H9 (cell line): ENCODE data around the gene ASB15. TPM values are rescaled to one million over a fixed set of nuclear protein-coding genes. Genes with fewer than 3 reads are reported as not detected.

Source experiments
- DNase-seq: peaks from one replicate; pipeline ENCODE4 v3.0.0-alpha.2; 2017
- H2AFZ ChIP-seq: one replicate; pipeline ENCODE4 v1.6.1; 2013; ENCODE audit warnings: mild to moderate bottlenecking, low read length, control low read depth, moderate library complexity
- H2AK5ac ChIP-seq: 2 replicates; pipeline ENCODE4 v1.6.1; 2013; ENCODE audit warnings: low read length, control low read depth, mixed read lengths; ENCODE audit not compliant: insufficient read length
- H2BK120ac ChIP-seq: one replicate; pipeline ENCODE4 v1.6.1; 2013; ENCODE audit warnings: low read depth, mild to moderate bottlenecking, low read length, control low read depth, inconsistent platforms; ENCODE audit not compliant: poor library complexity, severe bottlenecking
- H2BK12ac ChIP-seq: 2 replicates; pipeline ENCODE4 v1.6.1; 2013; ENCODE audit warnings: low read length, control low read depth, mixed read lengths, low read depth; ENCODE audit not compliant: insufficient read length
- H2BK15ac ChIP-seq: 2 replicates; pipeline ENCODE4 v1.6.1; 2013; ENCODE audit warnings: low read depth, low read length, control low read depth
- H2BK20ac ChIP-seq: one replicate; pipeline ENCODE4 v1.6.1; 2013; ENCODE audit warnings: low read depth, mild to moderate bottlenecking, low read length, control low read depth, inconsistent platforms; ENCODE audit not compliant: poor library complexity, severe bottlenecking
- H2BK5ac ChIP-seq: 2 replicates; pipeline ENCODE4 v1.6.1; 2013; ENCODE audit warnings: low read length, control low read depth, mixed read lengths; ENCODE audit not compliant: insufficient read length
- H3K14ac ChIP-seq: 2 replicates; pipeline ENCODE4 v1.6.1; 2013; ENCODE audit warnings: low read length, control low read depth; ENCODE audit not compliant: insufficient read depth
- H3K18ac ChIP-seq: 2 replicates; pipeline ENCODE4 v1.6.1; 2013; ENCODE audit warnings: low read depth, mild to moderate bottlenecking, mixed read lengths, low read length, control low read depth; ENCODE audit not compliant: insufficient read length
- H3K23ac ChIP-seq: 2 replicates; pipeline ENCODE4 v1.6.1; 2013; ENCODE audit warnings: low read length, control low read depth, mixed read lengths, low read depth; ENCODE audit not compliant: insufficient read length
- H3K23me2 ChIP-seq: 2 replicates; pipeline ENCODE4 v1.6.1; 2013; ENCODE audit warnings: low read depth, mild to moderate bottlenecking, mixed read lengths, low read length, control low read depth; ENCODE audit not compliant: insufficient read length, poor library complexity, severe bottlenecking
- H3K27ac ChIP-seq: 2 replicates; pipeline ENCODE4 v1.5.1; 2013; ENCODE audit warnings: low read length, control low read depth, mixed read lengths, low read depth; ENCODE audit not compliant: insufficient read length
- H3K27me3 ChIP-seq: 2 replicates; pipeline ENCODE4 v1.6.1; 2013; ENCODE audit warnings: low read length, control low read depth, inconsistent platforms; ENCODE audit not compliant: insufficient read depth
- H3K4ac ChIP-seq: 2 replicates; pipeline ENCODE4 v1.6.1; 2013; ENCODE audit warnings: low read depth, mild to moderate bottlenecking, control low read depth, inconsistent platforms, low read length, moderate library complexity
- H3K4me1 ChIP-seq: 2 replicates; pipeline ENCODE4 v1.6.1; 2013; ENCODE audit warnings: low read length, control low read depth, inconsistent platforms; ENCODE audit not compliant: insufficient read depth
- H3K4me2 ChIP-seq: 2 replicates; pipeline ENCODE4 v1.6.1; 2013; ENCODE audit warnings: low read length, control low read depth, mixed read lengths; ENCODE audit not compliant: insufficient read length, insufficient read depth
- H3K56ac ChIP-seq: 2 replicates; pipeline ENCODE4 v1.6.1; 2013; ENCODE audit warnings: low read depth, mild to moderate bottlenecking, mixed read lengths, low read length, control low read depth; ENCODE audit not compliant: insufficient read length
- H3K79me1 ChIP-seq: 2 replicates; pipeline ENCODE4 v1.6.1; 2013; ENCODE audit warnings: low read depth, mild to moderate bottlenecking, moderate library complexity, low read length, control low read depth, inconsistent platforms; ENCODE audit not compliant: insufficient read depth, poor library complexity, severe bottlenecking
- H3K79me2 ChIP-seq: 2 replicates; pipeline ENCODE4 v1.6.1; 2013; ENCODE audit warnings: low read length, control low read depth, inconsistent platforms; ENCODE audit not compliant: insufficient read depth
- H3K9ac ChIP-seq: 2 replicates; pipeline ENCODE4 v1.6.1; 2013; ENCODE audit warnings: low read length, control low read depth, mixed read lengths; ENCODE audit not compliant: insufficient read length; ENCODE audit errors: extremely low read depth
- H3K9me3 ChIP-seq: one replicate; pipeline ENCODE4 v1.6.1; 2013; ENCODE audit warnings: low read depth, low read length, inconsistent platforms; ENCODE audit not compliant: control insufficient read depth
- H3T11ph ChIP-seq: one replicate; pipeline ENCODE4 v1.6.1; 2013; ENCODE audit warnings: mild to moderate bottlenecking, low read length, control low read depth, inconsistent platforms
- H4K20me1 ChIP-seq: one replicate; pipeline ENCODE4 v1.6.1; 2013; ENCODE audit not compliant: control insufficient read depth, insufficient read length, insufficient read depth
- H4K5ac ChIP-seq: 2 replicates; pipeline ENCODE4 v1.6.1; 2013; ENCODE audit warnings: low read depth, mild to moderate bottlenecking, mixed read lengths, low read length, control low read depth; ENCODE audit not compliant: insufficient read length
- H4K8ac ChIP-seq: replicated peaks from 2 replicates; pipeline ENCODE4 v1.6.1; 2013; ENCODE audit warnings: low read length, control low read depth, mixed read lengths, low read depth; ENCODE audit not compliant: insufficient read length
- H4K91ac ChIP-seq: 2 replicates; pipeline ENCODE4 v1.6.1; 2013; ENCODE audit warnings: low read depth, mild to moderate bottlenecking, moderate library complexity, mixed read lengths, low read length, control low read depth; ENCODE audit not compliant: insufficient read length
- H3K27ac Mint-ChIP-seq, 3 experiments: 2 replicates in 2 of 3; 3 replicates in 1 of 3; pipeline ENCODE4 v1.8.0; 2020 to 2021; ENCODE audit warnings: mixed read lengths in 3 of 3, mild to moderate bottlenecking in 1 of 3, moderate library complexity in 1 of 3
- H3K27me3 Mint-ChIP-seq: 2 replicates; pipeline ENCODE4 v1.8.0; 2021; ENCODE audit warnings: low read depth, mild to moderate bottlenecking, moderate library complexity, mixed read lengths
- H3K36me3 Mint-ChIP-seq, 3 experiments: 2 replicates in 2 of 3; 3 replicates in 1 of 3; pipeline ENCODE4 v1.8.0; 2020 to 2021; ENCODE audit warnings: low read depth in 3 of 3, mixed read lengths in 3 of 3; ENCODE audit not compliant: insufficient read depth in 1 of 3
- H3K4me1 Mint-ChIP-seq, 2 experiments: 2 replicates each; pipeline ENCODE4 v1.8.0; 2020; ENCODE audit warnings: mixed read lengths in 2 of 2
- H3K4me3 Mint-ChIP-seq, 2 experiments: 2 replicates in 1 of 2; 3 replicates in 1 of 2; pipeline ENCODE4 v1.8.0; 2020 to 2021; ENCODE audit warnings: mild to moderate bottlenecking in 2 of 2, mixed read lengths in 2 of 2, moderate library complexity in 1 of 2
- H3K9me3 Mint-ChIP-seq, 2 experiments: 2 replicates in 1 of 2; 3 replicates in 1 of 2; pipeline ENCODE4 v1.8.0; 2020; ENCODE audit warnings: mild to moderate bottlenecking in 2 of 2, mixed read lengths in 2 of 2, moderate library complexity in 1 of 2
- total RNA-seq: library from RNA; stranded (reverse); gene quantifications from 2 replicates; pipeline ENCODE4 v1.2.1, GENCODE V29; 2021
- TF ChIP-seq, protein P1 (sequence below): fragments of 200-600 bp; sonication (generic); conservative IDR thresholded peaks from 3 replicates; pipeline ENCODE4 v1.8.0; 2021; ENCODE audit warnings: antibody characterized with exemption, mild to moderate bottlenecking

ASB15 gene
- total RNA-seq, 1 experiment from 2014 or later, result not detected

- TF ChIP-seq, protein P1, sequence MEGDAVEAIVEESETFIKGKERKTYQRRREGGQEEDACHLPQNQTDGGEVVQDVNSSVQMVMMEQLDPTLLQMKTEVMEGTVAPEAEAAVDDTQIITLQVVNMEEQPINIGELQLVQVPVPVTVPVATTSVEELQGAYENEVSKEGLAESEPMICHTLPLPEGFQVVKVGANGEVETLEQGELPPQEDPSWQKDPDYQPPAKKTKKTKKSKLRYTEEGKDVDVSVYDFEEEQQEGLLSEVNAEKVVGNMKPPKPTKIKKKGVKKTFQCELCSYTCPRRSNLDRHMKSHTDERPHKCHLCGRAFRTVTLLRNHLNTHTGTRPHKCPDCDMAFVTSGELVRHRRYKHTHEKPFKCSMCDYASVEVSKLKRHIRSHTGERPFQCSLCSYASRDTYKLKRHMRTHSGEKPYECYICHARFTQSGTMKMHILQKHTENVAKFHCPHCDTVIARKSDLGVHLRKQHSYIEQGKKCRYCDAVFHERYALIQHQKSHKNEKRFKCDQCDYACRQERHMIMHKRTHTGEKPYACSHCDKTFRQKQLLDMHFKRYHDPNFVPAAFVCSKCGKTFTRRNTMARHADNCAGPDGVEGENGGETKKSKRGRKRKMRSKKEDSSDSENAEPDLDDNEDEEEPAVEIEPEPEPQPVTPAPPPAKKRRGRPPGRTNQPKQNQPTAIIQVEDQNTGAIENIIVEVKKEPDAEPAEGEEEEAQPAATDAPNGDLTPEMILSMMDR, result no peak
- H3K36me3 Mint-ChIP-seq, result peaks cover 10 to 17% (median 15%) of the 10 kb centered on the region in 3 experiments; a peak in 6 of 7 replicates
- H2AK5ac ChIP-seq, result no peak overlapping the region
- no peak overlapping the region for H3K4ac ChIP-seq
- H3K79me1 ChIP-seq, result no peaks in the 10 kb centered on the region
- no peaks in the 10 kb centered on the region for H3K27me3 Mint-ChIP-seq
- H3K9me3 Mint-ChIP-seq, result no peaks in the 10 kb centered on the region; a peak in 1 of 5 replicates
- H3K56ac ChIP-seq, result no peak overlapping the region
- H3K79me2 ChIP-seq, result peaks cover 3% of the 10 kb centered on the region; the same call in 1 of the 2 replicates
- no peak overlapping the region for H4K8ac ChIP-seq
- no peaks in the 10 kb centered on the region for H3K9me3 ChIP-seq
- peaks cover 6% of the 10 kb centered on the region for H3K23me2 ChIP-seq
- no peak overlapping the region for H3K27ac ChIP-seq
- no peak overlapping the region for H2BK15ac ChIP-seq
- no peak overlapping the region for H3K27ac Mint-ChIP-seq
- H3K4me1 Mint-ChIP-seq, result no peaks in the 10 kb centered on the region; a peak in 1 of 4 replicates
- no peak overlapping the region for H2BK120ac ChIP-seq
- H4K20me1 ChIP-seq, result no peaks in the 10 kb centered on the region
- H3K4me1 ChIP-seq, result no peaks in the 10 kb centered on the region
- H4K5ac ChIP-seq, result no peak overlapping the region
- H3K9ac ChIP-seq, result no peak overlapping the region
- no peak overlapping the region for H3K14ac ChIP-seq
- no peak overlapping the region for H2BK5ac ChIP-seq
- no peak overlapping the region for H3K23ac ChIP-seq
- H3K4me3 Mint-ChIP-seq, result no peak overlapping the region
- no peak overlapping the region for H2BK20ac ChIP-seq
- H3T11ph ChIP-seq, result no peak overlapping the region
- H3K4me2 ChIP-seq, result no peak overlapping the region
- H4K91ac ChIP-seq, result no peak overlapping the region
- H2AFZ ChIP-seq, result no peak overlapping the region
- no peak overlapping the region for H3K18ac ChIP-seq
- H2BK12ac ChIP-seq, result no peak overlapping the region
- no peak for DNase-seq
- H3K27me3 ChIP-seq, result no peaks in the 10 kb centered on the region
Measured at GRCh38 chr7:123555484-123555883, 46.1 kb upstream of the ASB15 start.
